Measurements from ENCODE around the gene SH3BGRL3.
A peak's percentile ranks its signal among the peaks of the same experiment; 100 is the strongest.
"Not testable (repeated sequence)": the region's sequence is repeated elsewhere in the genome, so short reads cannot be mapped to it uniquely, and the experiment has no call there.

Gene SH3BGRL3

GRCh38 chr1:26279456-26280332, at the start of gene SH3BGRL3:
SH3BGRL3 (plus strand) TSS chr1:26280086; CDS start chr1:26280156, 70 bp downstream.
- DNase-seq (ENCODE audit: low read depth in 2 of 2), result peak; percentile 46 to 52

- DNase-seq (ENCODE audit: low read depth in 2 of 2), result not testable (repeated sequence)
Observed at GRCh38 chr1:26230682-26231081, 49.2 kb upstream of the SH3BGRL3 start.

- DNase-seq (ENCODE audit: low read depth in 2 of 2), result peak; percentile 90 to 93
Observed at GRCh38 chr1:26233903-26234643, 45.8 kb upstream of the SH3BGRL3 start, which contains the start of gene CEP85. CEP85 (plus strand) TSS chr1:26234200; CDS start chr1:26239784, 5,584 bp downstream.

- DNase-seq (ENCODE audit: low read depth in 2 of 2), result no peak
Observed at GRCh38 chr1:26234644-26235370, 45.1 kb upstream of the SH3BGRL3 start.

- DNase-seq (ENCODE audit: low read depth in 2 of 2), result no peak
Observed at GRCh38 chr1:26237230-26237966, 42.5 kb upstream of the SH3BGRL3 start.

- no peak for DNase-seq (ENCODE audit: low read depth in 2 of 2)
Observed at GRCh38 chr1:26239936-26240335, 40.0 kb upstream of the SH3BGRL3 start.

- DNase-seq (ENCODE audit: low read depth in 2 of 2), result no peak
Observed at GRCh38 chr1:26252718-26253117, 27.2 kb upstream of the SH3BGRL3 start.

GRCh38 chr1:26254404-26254803, 25.5 kb upstream of the SH3BGRL3 start:
- DNase-seq (ENCODE audit: low read depth in 2 of 2), result no peak

GRCh38 chr1:26257222-26257621, 22.7 kb upstream of the SH3BGRL3 start:
- no peak for DNase-seq (ENCODE audit: low read depth in 2 of 2)

- no peak for DNase-seq (ENCODE audit: low read depth in 2 of 2)
Observed at GRCh38 chr1:26259005-26259404, 20.9 kb upstream of the SH3BGRL3 start.

GRCh38 chr1:26259578-26259977, 20.3 kb upstream of the SH3BGRL3 start:
- DNase-seq (ENCODE audit: low read depth in 2 of 2), result no peak

GRCh38 chr1:26263212-26263611, 16.7 kb upstream of the SH3BGRL3 start:
- no peak for DNase-seq (ENCODE audit: low read depth in 2 of 2)

- DNase-seq (ENCODE audit: low read depth in 2 of 2), result no peak
Observed at GRCh38 chr1:26265405-26265804, 14.5 kb upstream of the SH3BGRL3 start.

GRCh38 chr1:26268290-26269197, 11.3 kb upstream of the SH3BGRL3 start:
- no peak for DNase-seq (ENCODE audit: low read depth in 2 of 2)

GRCh38 chr1:26269198-26269550, 10.7 kb upstream of the SH3BGRL3 start:
- no peak for DNase-seq (ENCODE audit: low read depth in 2 of 2)

GRCh38 chr1:26274801-26275425, 5.0 kb upstream of the SH3BGRL3 start:
- no peak for DNase-seq (ENCODE audit: low read depth in 2 of 2)

- DNase-seq (ENCODE audit: low read depth in 2 of 2), result peak; percentile 81 to 82
Observed at GRCh38 chr1:26275580-26276431, 4.1 kb upstream of the SH3BGRL3 start.

- DNase-seq (ENCODE audit: low read depth in 2 of 2), result no peak
Observed at GRCh38 chr1:26276432-26276838, 3.5 kb upstream of the SH3BGRL3 start.

- no peak for DNase-seq (ENCODE audit: low read depth in 2 of 2)
Observed at GRCh38 chr1:26277261-26277661, 2.6 kb upstream of the SH3BGRL3 start.

Data from fibroblast of skin of left biceps (primary cell).